Measurements from ENCODE around the gene ZNF775.

Gene ZNF775

DNA sequence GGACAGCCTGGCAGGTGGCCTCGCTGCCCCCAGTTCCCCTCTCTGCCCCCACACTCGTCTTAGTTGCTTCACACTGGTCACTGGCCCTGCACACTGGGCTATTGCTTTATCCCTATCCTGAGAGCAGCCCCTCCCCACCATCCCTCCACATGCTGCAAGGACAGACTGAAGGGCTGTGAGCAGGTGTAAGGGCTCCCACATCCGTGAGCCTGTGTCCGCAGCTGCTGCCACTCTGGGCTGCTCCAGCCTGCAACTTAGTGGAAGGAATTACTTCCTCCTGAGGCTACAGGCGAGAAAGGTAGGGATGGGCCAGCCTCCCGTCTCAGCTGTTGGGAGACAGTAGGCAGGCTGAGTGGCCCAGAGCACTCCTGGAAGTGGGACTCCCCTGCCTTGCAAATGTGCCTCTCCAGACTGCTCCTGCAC, 41.5 kb upstream of the ZNF775 start:
- TF ChIP-seq POLR2AphosphoS5 (IDR thresholded peaks at IDR 0.05; ENCODE audit: low read depth, low read length) = no peak
- no peak for TF ChIP-seq TAF1 (IDR thresholded peaks at IDR 0.05; ENCODE audit: borderline replicate concordance, low read depth, low read length)
- TF ChIP-seq POLR2A (IDR thresholded peaks at IDR 0.05; ENCODE audit: low read depth, low read length) = no peak
- FAIRE-seq = no peak
- no peak for DNase-seq (ENCODE audit: insufficient read length)

DNA sequence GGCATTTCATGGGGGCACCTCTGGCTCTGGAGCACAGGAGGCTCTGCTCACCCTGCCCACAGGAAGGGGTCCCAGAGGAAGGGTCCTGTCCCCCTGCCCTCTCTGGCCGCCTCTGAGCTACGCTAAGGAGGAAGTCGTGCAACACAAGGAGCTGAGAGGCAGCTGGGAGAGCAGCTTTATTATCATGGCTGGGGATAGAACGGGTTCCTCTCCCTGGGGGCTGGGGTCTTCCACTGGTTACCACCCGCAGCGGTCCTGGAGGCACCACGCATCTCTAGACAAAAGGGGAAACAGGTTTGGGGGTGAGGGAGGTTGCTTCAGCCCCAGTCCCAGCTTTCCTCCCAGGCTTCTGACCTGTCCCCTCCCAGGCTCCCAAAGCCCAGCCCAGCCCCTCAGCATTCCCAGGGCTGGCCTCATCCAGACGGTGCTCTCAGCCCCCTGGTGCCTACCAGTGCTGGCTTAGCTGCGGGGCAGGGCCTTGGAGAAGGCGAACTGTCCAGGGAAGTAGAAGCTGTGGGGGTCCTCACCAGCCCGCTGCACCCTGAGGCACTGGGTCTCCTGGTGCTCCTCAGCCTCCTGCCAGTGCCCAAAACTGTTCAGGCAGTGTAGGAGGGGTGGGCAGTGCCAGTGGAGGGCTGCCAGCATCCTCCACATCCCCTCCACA, 40.8 kb upstream of the ZNF775 start:
- TF ChIP-seq POLR2AphosphoS5 (IDR thresholded peaks at IDR 0.05; ENCODE audit: low read depth, low read length) (no peak), TAF1 (IDR thresholded peaks at IDR 0.05; ENCODE audit: borderline replicate concordance, low read depth, low read length) (no peak), POLR2A (IDR thresholded peaks at IDR 0.05; ENCODE audit: low read depth, low read length) (no peak)
- no peak for FAIRE-seq
- no peak for DNase-seq (ENCODE audit: insufficient read length)

DNA sequence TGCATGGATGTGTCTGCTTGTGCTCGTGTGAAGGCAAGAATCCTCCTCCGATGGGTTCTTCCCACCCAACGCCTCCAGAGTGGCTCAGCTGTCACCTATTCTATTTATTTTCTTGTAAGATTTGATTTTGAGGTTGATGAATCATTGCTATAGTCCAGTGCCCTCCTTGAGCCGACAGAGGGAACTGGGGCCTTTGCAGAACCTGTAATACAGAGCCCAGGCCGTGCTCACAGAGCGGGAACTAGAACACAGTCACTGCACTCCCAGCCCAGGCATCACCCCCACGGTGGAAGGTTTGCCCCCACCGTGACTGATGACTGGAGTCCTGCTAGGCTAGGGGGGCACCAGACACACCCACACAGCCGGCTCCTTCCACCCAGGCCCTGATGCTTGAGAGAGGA, 39.7 kb upstream of the ZNF775 start:
- DNase-seq (ENCODE audit: insufficient read length) (no peak), FAIRE-seq (no peak)
- TF ChIP-seq POLR2AphosphoS5 (IDR thresholded peaks at IDR 0.05; ENCODE audit: low read depth, low read length) = no peak

GRCh38 chr7:150340024-150340749, 38.9 kb upstream of the ZNF775 start:
- FAIRE-seq (no peak), DNase-seq (ENCODE audit: insufficient read length) (no peak)
- no peak for TF ChIP-seq TAF1 (IDR thresholded peaks at IDR 0.05; ENCODE audit: borderline replicate concordance, low read depth, low read length)
- no peak for TF ChIP-seq POLR2A (IDR thresholded peaks at IDR 0.05; ENCODE audit: low read depth, low read length)

DNA sequence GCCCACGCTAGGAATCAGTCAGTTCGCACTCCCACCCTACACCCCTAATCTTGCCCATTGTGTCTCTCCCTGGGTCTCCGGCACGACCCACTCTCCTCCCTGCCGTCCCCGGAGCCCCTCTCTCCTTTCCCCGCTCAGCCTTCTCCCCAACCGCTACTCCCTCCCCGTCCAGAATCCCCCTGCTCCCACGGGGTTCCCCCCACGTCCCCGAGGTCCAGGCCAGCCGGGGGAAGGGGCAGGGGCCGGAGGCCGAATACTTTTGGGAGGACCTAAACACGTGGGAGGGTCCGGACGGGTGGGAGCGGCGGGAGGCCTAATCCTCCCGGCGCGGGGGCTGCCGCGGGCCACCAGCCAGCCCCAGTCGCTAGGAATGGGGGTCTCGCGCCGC, 38.3 kb upstream of the ZNF775 start:
- no peak for DNase-seq (ENCODE audit: insufficient read length)
- TF ChIP-seq POLR2AphosphoS5 (IDR thresholded peaks at IDR 0.05; ENCODE audit: low read depth, low read length) (no peak), POLR2A (IDR thresholded peaks at IDR 0.05; ENCODE audit: low read depth, low read length) (no peak), TAF1 (IDR thresholded peaks at IDR 0.05; ENCODE audit: borderline replicate concordance, low read depth, low read length) (no peak)
- no peak for FAIRE-seq

DNA sequence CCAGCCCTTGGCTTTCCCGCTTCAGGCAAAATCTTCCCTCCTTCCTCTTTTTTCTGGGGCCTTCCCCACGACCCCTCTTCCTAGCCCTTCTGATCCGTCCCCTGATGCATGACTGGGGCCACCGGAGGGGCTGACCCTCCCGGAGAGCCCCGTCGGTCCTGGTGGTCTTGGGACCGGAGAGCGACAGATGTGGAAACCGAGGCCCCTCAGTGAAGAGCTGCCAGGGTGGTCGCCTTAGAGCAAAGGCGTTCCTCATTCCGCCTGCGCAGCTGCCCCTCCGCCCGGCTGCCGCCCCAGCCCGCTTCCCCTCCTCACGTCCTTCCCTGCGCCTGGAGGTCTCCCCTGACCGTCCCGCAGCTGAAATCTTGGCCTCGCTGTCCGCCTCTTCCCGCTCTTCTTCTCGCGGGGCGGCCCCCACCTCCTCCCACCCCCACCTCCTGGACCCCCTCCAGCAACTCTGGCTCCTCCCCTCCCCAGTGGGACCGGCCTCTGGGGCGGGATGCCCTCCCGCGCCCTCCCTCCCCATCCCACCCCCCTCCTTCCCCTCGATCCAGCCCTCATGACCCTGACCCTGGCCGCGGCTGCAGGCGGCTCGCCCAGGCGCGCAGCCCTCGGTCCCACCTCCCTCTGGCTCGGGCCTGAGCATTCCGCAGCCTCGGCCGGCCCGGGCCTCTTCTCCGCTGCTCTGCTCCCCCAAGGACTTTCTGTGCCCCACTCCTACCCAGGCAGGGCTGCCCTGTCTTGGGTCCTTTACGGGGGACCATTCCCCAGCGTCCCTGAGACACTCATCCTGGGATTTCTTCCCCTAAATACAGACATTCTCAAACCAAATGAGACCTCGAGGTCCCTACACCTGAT, 37.6 kb upstream of the ZNF775 start, which contains the start of gene RARRES2:
RARRES2 (minus strand) TSS at position 367 of the 858 bp plus-strand sequence. CDS start 1,020 bp downstream, outside the sequence.
- no peak for FAIRE-seq
- TF ChIP-seq POLR2AphosphoS5 (IDR thresholded peaks at IDR 0.05; ENCODE audit: low read depth, low read length) = no peak
- no peak for DNase-seq (ENCODE audit: insufficient read length)

DNA sequence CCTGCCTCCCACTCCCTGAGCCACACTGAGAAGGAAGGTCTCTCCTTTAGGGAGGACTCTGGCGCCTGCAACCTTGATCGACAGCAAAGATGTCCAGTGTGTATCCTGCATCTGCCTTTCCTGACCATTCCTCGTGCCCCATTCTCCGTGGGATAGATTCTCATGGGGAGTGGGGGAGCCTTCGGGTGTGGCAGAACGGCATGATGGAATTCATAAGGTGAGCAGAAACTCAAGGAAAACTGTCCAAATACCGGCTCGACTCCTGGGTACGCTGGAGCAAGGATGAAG, 37.1 kb upstream of the ZNF775 start:
- FAIRE-seq (no peak), DNase-seq (ENCODE audit: insufficient read length) (no peak)
- TF ChIP-seq POLR2AphosphoS5 (IDR thresholded peaks at IDR 0.05; ENCODE audit: low read depth, low read length) (no peak), POLR2A (IDR thresholded peaks at IDR 0.05; ENCODE audit: low read depth, low read length) (no peak), TAF1 (IDR thresholded peaks at IDR 0.05; ENCODE audit: borderline replicate concordance, low read depth, low read length) (no peak)

DNA sequence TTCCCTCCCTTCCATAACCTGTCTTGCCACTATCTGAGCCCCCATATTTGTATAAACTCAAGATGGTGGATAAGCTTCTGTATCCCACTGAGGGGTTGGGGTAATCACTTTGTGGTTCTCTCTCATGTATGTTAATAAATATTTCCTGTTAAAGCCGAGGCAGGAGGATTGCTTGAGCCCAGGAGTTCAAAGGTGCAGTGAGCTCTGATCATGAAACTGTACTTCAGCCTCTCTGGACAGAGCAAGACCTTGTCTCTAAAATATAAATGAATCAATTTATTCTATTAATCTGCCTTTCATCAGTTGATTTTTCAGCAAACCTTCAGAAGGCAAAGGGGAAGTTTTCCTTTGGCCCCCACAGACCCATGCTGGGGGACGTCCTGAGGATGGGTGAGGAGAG, 35.9 kb upstream of the ZNF775 start:
- DNase-seq (ENCODE audit: insufficient read length) = no peak
- TF ChIP-seq POLR2A (IDR thresholded peaks at IDR 0.05; ENCODE audit: low read depth, low read length) (no peak), TAF1 (IDR thresholded peaks at IDR 0.05; ENCODE audit: borderline replicate concordance, low read depth, low read length) (no peak), POLR2AphosphoS5 (IDR thresholded peaks at IDR 0.05; ENCODE audit: low read depth, low read length) (no peak)
- no peak for FAIRE-seq

DNA sequence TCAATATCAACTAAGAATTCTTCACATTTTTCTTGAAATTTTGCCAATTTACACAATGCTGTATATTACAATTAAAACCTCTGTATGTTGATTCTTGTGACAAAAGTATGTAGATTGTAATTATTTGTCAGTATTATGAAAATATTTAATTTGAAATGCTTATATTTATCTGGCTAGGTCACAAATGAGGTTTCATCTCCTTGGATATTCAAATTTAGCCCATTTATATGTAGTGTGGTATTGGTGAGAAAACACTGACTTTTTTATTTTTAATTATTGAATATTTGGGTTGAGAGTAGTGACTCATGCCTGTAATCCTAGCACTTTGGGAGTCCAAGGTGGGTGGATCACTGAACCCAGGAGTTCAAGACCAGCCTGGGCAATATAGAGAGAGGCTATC, 34.8 kb upstream of the ZNF775 start:
- no peak for TF ChIP-seq POLR2A (IDR thresholded peaks at IDR 0.05; ENCODE audit: low read depth, low read length)
- no peak for TF ChIP-seq TAF1 (IDR thresholded peaks at IDR 0.05; ENCODE audit: borderline replicate concordance, low read depth, low read length)
- TF ChIP-seq POLR2AphosphoS5 (IDR thresholded peaks at IDR 0.05; ENCODE audit: low read depth, low read length) = no peak
- no peak for FAIRE-seq
- DNase-seq (ENCODE audit: insufficient read length) = no peak

- no peak for DNase-seq (ENCODE audit: insufficient read length)
- TF ChIP-seq TAF1 (IDR thresholded peaks at IDR 0.05; ENCODE audit: borderline replicate concordance, low read depth, low read length) (no peak), POLR2A (IDR thresholded peaks at IDR 0.05; ENCODE audit: low read depth, low read length) (no peak), POLR2AphosphoS5 (IDR thresholded peaks at IDR 0.05; ENCODE audit: low read depth, low read length) (no peak)
- no peak for FAIRE-seq
Observed at GRCh38 chr7:150345012-150345411, 34.1 kb upstream of the ZNF775 start.

DNA sequence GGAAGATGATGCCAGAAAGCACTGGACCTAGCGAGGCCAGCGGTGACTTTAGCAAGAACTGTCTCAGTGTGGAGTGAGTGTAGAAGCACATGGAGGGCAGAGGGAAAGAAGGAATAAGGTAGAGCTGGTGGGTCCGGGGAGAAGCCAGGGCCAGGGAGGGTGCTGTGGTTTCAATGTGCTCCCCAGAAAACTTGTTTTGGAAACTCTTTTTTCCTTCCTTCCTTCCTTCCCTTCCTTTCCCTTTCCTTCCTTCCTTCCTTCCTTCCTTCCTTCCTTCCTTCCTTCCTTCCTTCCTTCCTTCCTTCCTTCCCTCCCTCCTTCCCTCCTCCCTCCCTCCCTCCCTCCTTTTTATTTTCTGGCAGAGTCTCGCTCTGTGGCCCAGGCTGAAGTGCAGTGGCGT, 32.2 kb upstream of the ZNF775 start:
- DNase-seq (ENCODE audit: insufficient read length) = no peak
- no peak for FAIRE-seq
- no peak for TF ChIP-seq POLR2A (IDR thresholded peaks at IDR 0.05; ENCODE audit: low read depth, low read length)
- no peak for TF ChIP-seq TAF1 (IDR thresholded peaks at IDR 0.05; ENCODE audit: borderline replicate concordance, low read depth, low read length)
- no peak for TF ChIP-seq POLR2AphosphoS5 (IDR thresholded peaks at IDR 0.05; ENCODE audit: low read depth, low read length)

All from GM12892 (cell line).